Bronchial epithelial cell (primary cell): ENCODE measurements around the gene UTP11. TPM values are rescaled to one million over a fixed set of nuclear protein-coding genes. Genes with fewer than 3 reads are reported as not detected.

ENCODE experiments used
- DNase-seq: peaks from one replicate; pipeline ENCODE4 v3.0.0-alpha.2; 2010; ENCODE audit warnings: low read depth
- FAIRE-seq: peaks from 2 replicates; lab custom pipeline; 2011; peaks lifted over from hg19 to GRCh38; lab: Jason Lieb, UNC
- H3K27me3 ChIP-seq: 2 replicates; pipeline ENCODE4 v1.5.1; 2011; ENCODE audit warnings: low read length; ENCODE audit not compliant: control insufficient read depth, insufficient read depth
- H3K36me3 ChIP-seq: 2 replicates; pipeline ENCODE4 v1.5.1; 2011; ENCODE audit warnings: low read length; ENCODE audit not compliant: control insufficient read depth, insufficient read depth
- H3K4me3 ChIP-seq: 2 replicates; pipeline ENCODE4 v1.5.1; 2011; ENCODE audit warnings: mild to moderate bottlenecking, low read depth, low read length, control low read depth
- CTCF ChIP-seq: IDR thresholded peaks from 2 replicates; pipeline ENCODE4 v1.5.1; 2011; ENCODE audit warnings: mild to moderate bottlenecking, moderate library complexity, low read length, control low read depth, inconsistent platforms; ENCODE audit not compliant: insufficient read depth, severe bottlenecking
- total RNA-seq: library from RNA; depleted of rRNA; stranded (reverse); fragments of >200 nt; gene quantifications from 2 replicates; pipeline ENCODE4 v1.2.1, GENCODE V29; 2014

Gene UTP11
- total RNA-seq, 1 donor from 2014 or later, result 20.5 TPM

DNA sequence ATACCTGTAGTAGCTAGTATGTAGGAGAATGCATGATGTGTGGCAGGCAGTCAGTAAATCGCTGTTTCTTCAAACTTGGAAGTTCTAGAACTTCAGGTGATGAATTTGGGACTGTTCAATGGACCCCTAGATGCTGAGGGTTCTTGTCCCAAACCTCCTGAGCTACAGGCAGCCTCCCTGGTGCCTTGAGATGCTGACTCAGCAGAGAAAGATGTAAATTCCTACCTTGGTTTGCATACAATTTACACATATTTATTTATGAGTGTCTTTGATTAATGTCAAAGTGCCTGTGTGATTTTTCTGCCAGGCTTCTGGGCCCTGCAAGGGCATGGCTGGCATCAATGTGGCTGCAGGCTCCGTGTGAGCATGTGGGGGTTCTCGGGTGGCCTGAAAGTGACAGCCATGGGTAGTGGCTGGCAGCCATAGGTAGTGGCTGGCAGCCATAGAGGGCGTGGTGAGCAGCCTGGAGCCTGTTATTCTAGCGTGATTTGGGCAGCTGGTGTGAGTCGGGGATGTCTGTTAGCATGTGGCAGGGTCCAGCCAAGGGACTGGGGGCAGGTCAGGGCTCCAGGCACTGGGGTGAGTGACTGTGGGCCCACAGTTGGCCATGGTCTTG is 47.2 kb downstream of the UTP11 start:
- H3K4me3 ChIP-seq, result no peak overlapping the region
- no peak for FAIRE-seq
- no peaks in the 10 kb centered on the region for H3K27me3 ChIP-seq
- TF ChIP-seq CTCF, result no peak
- no peak for DNase-seq
- no peaks in the 10 kb centered on the region for H3K36me3 ChIP-seq

- H3K27me3 ChIP-seq, result no peaks in the 10 kb centered on the region
- DNase-seq (no peak), FAIRE-seq (no peak)
- TF ChIP-seq CTCF, result no peak
- no peaks in the 10 kb centered on the region for H3K36me3 ChIP-seq
- H3K4me3 ChIP-seq, result no peak overlapping the region
Observed at GRCh38 chr1:38060498-38060897, 48.0 kb downstream of the UTP11 start.

GRCh38 chr1:38061290-38061689 is 48.8 kb downstream of the UTP11 start:
- FAIRE-seq, result no peak

DNA sequence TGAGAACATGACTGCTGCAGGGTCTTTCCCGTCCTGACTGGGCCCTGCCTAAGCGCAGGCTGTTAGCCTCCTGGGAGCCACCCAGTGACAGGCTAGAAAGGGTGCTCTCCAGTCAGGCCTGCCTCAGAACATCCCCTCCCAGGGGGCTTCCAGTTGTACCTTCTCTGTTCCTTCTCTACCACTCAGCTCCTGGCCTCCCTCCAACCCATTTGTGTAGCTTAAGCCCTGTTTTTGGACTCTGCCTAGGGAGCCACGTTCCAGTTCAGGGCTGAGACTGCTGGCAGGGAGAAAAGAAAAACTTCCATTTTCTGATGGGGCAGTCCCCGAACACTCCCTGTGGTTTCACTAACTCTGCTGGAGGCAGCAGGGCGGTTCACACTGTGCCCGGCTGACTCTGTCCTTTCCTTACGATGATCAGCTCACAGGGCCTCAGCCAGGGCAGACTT is 49.4 kb downstream of the UTP11 start:
- H3K36me3 ChIP-seq, result no peaks in the 10 kb centered on the region
- no peak for TF ChIP-seq CTCF
- FAIRE-seq (peak; percentile 60), DNase-seq (no peak)
- no peaks in the 10 kb centered on the region for H3K27me3 ChIP-seq
- H3K4me3 ChIP-seq, result no peak overlapping the region

More at GRCh38 chr1:38061290-38061689, 48.8 kb downstream of the UTP11 start:
- no peaks in the 10 kb centered on the region for H3K27me3 ChIP-seq
- no peaks in the 10 kb centered on the region for H3K36me3 ChIP-seq
- DNase-seq, result no peak
- TF ChIP-seq CTCF, result no peak
- H3K4me3 ChIP-seq, result no peak overlapping the region

DNA sequence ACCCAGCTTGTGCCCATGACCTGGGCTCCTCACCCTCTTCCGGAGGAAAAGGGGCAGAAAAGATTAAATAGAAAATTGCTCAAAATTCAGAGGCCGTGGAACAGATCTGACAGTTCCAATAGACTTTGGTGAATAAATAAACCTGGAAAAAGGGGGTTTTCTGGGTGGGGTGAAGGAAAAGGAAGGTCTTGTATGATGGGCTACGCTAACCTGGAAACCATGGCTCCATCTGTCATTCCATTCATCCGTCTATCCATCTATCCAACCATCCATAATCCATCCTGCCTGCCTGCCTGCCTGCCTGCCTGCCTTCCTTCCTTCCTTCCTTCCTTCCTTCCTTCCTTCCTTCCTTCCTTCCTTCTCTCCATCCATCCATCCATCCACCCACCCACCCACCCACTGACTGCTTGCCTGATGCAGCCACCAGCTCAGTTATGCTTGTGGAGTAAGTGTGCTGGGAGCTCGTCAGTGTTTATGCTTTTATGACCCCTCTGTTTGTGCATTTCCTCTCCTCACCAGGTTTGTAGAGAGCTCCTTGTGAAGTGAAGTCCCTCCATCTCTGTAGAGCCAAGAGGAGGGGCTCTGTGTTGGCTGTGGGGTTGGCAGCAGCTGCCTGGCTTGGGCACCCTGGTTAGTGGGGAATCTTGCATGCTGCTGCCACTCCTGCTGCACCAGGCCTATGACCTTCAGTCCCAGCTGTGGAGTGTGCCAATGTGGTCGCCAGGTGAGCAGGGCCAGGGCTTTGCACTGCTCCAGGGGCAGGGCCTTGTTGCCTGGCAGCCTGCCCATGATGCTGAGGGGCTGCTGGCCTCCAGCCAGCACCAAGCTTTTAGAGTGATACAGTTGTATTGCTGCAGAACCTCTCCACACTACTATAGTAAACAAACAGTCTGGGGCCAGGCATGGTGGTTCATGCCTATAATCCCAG is 50.1 kb downstream of the UTP11 start:
- DNase-seq, result no peak
- FAIRE-seq, result no peak
- no peaks in the 10 kb centered on the region for H3K36me3 ChIP-seq
- no peak for TF ChIP-seq CTCF
- H3K4me3 ChIP-seq, result no peak overlapping the region
- H3K27me3 ChIP-seq, result no peaks in the 10 kb centered on the region
